Testis (tissue), 2 donors: Measurements from ENCODE around the gene WFDC1.

Experiments used
- POLR2A ChIP-seq: fragments of 450-650 bp; IDR thresholded peaks from one replicate; pipeline ENCODE4 v1.6.1; 2017; ENCODE audit warnings: antibody characterized with exemption, mild to moderate bottlenecking, moderate library complexity
- TF ChIP-seq, protein P1 (sequence below), 3 experiments: fragments of 450-650 bp in 2 of 3; fragments of 200-600 bp in 1 of 3; sonication (generic) in 1 of 3; IDR thresholded peaks; one replicate each; pipeline ENCODE4 v1.5.1; 2016 to 2019; ENCODE audit warnings: antibody characterized with exemption in 3 of 3, mild to moderate bottlenecking in 2 of 3, moderate library complexity in 1 of 3

DNA sequence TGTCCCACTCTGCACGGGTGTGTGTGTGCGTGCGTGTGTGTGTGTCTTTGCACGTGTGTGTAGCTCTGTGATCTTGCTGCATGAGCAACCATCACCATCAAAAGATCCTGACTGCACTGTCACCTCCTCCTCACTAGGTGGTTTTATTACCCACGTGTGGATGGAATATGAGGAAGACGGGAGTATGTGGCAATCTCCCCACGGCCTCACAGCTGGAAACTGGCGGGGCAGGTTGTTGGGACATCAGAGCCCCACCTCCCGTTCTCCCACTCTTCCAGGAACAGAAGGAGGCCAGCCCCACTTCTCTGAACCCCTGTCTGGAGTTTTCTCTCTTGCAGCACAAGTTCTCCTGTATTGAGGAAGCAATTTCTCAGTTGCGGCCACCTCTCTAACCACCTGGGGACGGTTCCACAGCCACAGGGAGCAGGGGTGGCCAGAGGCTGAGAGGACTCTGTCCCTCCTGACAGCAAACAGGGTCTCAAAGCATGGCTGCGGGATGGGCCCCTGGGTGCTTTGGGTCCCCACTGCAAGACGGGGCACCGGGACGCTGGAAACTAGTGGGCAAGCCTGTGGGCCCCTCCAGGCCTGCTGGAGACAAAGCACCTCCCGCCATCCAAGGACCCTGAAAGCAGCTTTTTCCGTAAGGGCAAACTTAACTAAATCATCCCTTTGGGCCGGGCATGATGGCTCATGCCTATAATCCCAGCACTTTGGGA, 45.8 kb downstream of the WFDC1 start:
- TF ChIP-seq, protein P1, sequence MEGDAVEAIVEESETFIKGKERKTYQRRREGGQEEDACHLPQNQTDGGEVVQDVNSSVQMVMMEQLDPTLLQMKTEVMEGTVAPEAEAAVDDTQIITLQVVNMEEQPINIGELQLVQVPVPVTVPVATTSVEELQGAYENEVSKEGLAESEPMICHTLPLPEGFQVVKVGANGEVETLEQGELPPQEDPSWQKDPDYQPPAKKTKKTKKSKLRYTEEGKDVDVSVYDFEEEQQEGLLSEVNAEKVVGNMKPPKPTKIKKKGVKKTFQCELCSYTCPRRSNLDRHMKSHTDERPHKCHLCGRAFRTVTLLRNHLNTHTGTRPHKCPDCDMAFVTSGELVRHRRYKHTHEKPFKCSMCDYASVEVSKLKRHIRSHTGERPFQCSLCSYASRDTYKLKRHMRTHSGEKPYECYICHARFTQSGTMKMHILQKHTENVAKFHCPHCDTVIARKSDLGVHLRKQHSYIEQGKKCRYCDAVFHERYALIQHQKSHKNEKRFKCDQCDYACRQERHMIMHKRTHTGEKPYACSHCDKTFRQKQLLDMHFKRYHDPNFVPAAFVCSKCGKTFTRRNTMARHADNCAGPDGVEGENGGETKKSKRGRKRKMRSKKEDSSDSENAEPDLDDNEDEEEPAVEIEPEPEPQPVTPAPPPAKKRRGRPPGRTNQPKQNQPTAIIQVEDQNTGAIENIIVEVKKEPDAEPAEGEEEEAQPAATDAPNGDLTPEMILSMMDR (IDR thresholded peaks at IDR 0.05): no peak
- no peak for TF ChIP-seq POLR2A
